ENCODE data around the gene ATP10A. TPM values are rescaled to one million over a fixed set of nuclear protein-coding genes. Genes with fewer than 3 reads are reported as not detected.

Gene ATP10A
- polyA plus RNA-seq, 1 donor (not counting 4 experiments of a cell fraction or from before 2014, with no cell fraction given) = not detected

DNA sequence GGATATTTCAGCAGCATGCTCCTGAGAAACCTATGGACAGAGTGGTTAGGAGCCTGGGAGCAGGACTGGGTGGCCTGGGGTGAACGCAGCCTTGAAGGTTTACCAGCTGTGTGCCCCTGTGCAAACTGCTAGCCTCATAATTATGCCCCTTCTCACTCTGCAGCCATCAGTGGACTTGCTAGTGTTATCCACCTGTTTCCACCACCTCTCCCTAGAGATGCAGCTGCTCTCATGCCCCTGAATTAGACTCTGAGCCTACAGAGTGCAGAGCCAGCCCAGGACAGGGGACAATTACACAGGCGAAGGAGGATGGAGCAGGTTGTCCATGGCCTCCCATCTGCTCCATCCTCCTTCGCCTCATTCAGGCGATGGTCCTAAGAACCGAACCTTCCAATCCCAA, 175.9 kb downstream of the ATP10A start:
- FAIRE-seq (no peak), DNase-seq (ENCODE audit: low read depth, low spot score) (no peak)
- dilution Hi-C loops (cut with MboI; ENCODE audit: extremely low pct_ligation_motif_present, low sequenced_read_pairs) = no loop called here
- Histone ChIP-seq H3K36me3 (ENCODE audit: control insufficient read depth in 2 of 2, extremely low read depth in 1 of 2, insufficient read depth in 2 of 2, low read length in 2 of 2) (no peaks in the 10 kb centered on the region), H3K4me1 (ENCODE audit: control insufficient read depth, extremely low read depth, insufficient read depth, low read length) (no peaks in the 10 kb centered on the region), H3K79me2 (ENCODE audit: control insufficient read depth, insufficient read depth, low read length) (no peaks in the 10 kb centered on the region), H3K4me2 (ENCODE audit: control insufficient read depth, extremely low read depth, insufficient read depth, low read depth, low read length) (no peak overlapping the region), H3K27ac (ENCODE audit: control insufficient read depth, insufficient read depth, low read length) (no peak overlapping the region), H4K20me1 (ENCODE audit: control insufficient read depth, extremely low read depth, insufficient read depth, low read length) (no peaks in the 10 kb centered on the region), H3K27me3 (ENCODE audit: control insufficient read depth, extremely low read depth, insufficient read depth, low read length) (no peaks in the 10 kb centered on the region), H3K9ac (ENCODE audit: control insufficient read depth, extremely low read depth, insufficient read depth, low read length) (no peak overlapping the region), H3K9me3 (ENCODE audit: control insufficient read depth, low read depth, low read length) (peaks cover 9% of the 10 kb centered on the region), H3K9me1 (ENCODE audit: control insufficient read depth, extremely low read depth, insufficient read depth, low read length) (no peaks in the 10 kb centered on the region), H3K4me3 (ENCODE audit: control insufficient read depth in 2 of 3, extremely low read depth in 1 of 3, insufficient read depth in 2 of 3, low read depth in 1 of 3, low read length in 3 of 3) (no peak overlapping the region), H2AFZ (ENCODE audit: control insufficient read depth, low read length) (no peak overlapping the region)
- TF ChIP-seq, protein P1, sequence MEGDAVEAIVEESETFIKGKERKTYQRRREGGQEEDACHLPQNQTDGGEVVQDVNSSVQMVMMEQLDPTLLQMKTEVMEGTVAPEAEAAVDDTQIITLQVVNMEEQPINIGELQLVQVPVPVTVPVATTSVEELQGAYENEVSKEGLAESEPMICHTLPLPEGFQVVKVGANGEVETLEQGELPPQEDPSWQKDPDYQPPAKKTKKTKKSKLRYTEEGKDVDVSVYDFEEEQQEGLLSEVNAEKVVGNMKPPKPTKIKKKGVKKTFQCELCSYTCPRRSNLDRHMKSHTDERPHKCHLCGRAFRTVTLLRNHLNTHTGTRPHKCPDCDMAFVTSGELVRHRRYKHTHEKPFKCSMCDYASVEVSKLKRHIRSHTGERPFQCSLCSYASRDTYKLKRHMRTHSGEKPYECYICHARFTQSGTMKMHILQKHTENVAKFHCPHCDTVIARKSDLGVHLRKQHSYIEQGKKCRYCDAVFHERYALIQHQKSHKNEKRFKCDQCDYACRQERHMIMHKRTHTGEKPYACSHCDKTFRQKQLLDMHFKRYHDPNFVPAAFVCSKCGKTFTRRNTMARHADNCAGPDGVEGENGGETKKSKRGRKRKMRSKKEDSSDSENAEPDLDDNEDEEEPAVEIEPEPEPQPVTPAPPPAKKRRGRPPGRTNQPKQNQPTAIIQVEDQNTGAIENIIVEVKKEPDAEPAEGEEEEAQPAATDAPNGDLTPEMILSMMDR (optimal IDR thresholded peaks at IDR 0.05 in 1 of 3, IDR thresholded peaks at IDR 0.05 in 1 of 3, conservative IDR thresholded peaks at IDR 0.05 in 1 of 3; ENCODE audit: extremely low read depth in 1 of 3, insufficient read depth in 2 of 3, low read length in 3 of 3) = no peak
- TF ChIP-seq EZH2 (IDR thresholded peaks at IDR 0.05; ENCODE audit: low read length) = no peak

DNA sequence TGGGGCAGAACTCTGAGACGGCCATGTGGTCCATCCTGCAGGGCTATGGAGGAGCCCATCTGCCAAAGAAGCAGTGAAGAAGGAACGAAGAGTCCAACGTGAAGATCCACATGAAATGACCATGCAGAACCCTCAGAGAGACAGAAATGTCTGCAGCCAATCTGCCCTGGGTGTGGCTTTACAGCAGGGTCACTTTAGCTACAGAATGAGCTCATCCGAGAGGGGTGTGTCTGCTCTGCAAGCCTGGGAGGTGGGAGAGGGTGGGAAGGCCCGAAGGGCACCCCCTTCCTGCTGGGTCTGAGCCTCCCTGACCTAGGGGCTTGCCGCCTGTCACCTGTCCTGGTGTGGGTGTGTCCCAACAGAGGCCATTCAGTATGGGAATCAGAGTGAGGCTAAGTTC, 176.3 kb downstream of the ATP10A start:
- Histone ChIP-seq H3K9me3 (ENCODE audit: control insufficient read depth, low read depth, low read length) (peaks cover 9% of the 10 kb centered on the region), H3K4me3 (ENCODE audit: control insufficient read depth in 2 of 3, extremely low read depth in 1 of 3, insufficient read depth in 2 of 3, low read depth in 1 of 3, low read length in 3 of 3) (no peak overlapping the region), H3K27me3 (ENCODE audit: control insufficient read depth, extremely low read depth, insufficient read depth, low read length) (no peaks in the 10 kb centered on the region), H2AFZ (ENCODE audit: control insufficient read depth, low read length) (no peak overlapping the region), H3K36me3 (ENCODE audit: control insufficient read depth in 2 of 2, extremely low read depth in 1 of 2, insufficient read depth in 2 of 2, low read length in 2 of 2) (no peaks in the 10 kb centered on the region), H3K9ac (ENCODE audit: control insufficient read depth, extremely low read depth, insufficient read depth, low read length) (no peak overlapping the region), H3K4me1 (ENCODE audit: control insufficient read depth, extremely low read depth, insufficient read depth, low read length) (no peaks in the 10 kb centered on the region), H3K27ac (ENCODE audit: control insufficient read depth, insufficient read depth, low read length) (no peak overlapping the region), H3K79me2 (ENCODE audit: control insufficient read depth, insufficient read depth, low read length) (no peaks in the 10 kb centered on the region), H4K20me1 (ENCODE audit: control insufficient read depth, extremely low read depth, insufficient read depth, low read length) (no peaks in the 10 kb centered on the region), H3K4me2 (ENCODE audit: control insufficient read depth, extremely low read depth, insufficient read depth, low read depth, low read length) (no peak overlapping the region), H3K9me1 (ENCODE audit: control insufficient read depth, extremely low read depth, insufficient read depth, low read length) (no peaks in the 10 kb centered on the region)
- DNase-seq (ENCODE audit: low read depth, low spot score) (no peak), FAIRE-seq (no peak)
- dilution Hi-C loops (cut with MboI; ENCODE audit: extremely low pct_ligation_motif_present, low sequenced_read_pairs) = no loop called here
- TF ChIP-seq, protein P1 (optimal IDR thresholded peaks at IDR 0.05 in 1 of 3, IDR thresholded peaks at IDR 0.05 in 1 of 3, conservative IDR thresholded peaks at IDR 0.05 in 1 of 3; ENCODE audit: extremely low read depth in 1 of 3, insufficient read depth in 2 of 3, low read length in 3 of 3) = no peak
- TF ChIP-seq EZH2 (IDR thresholded peaks at IDR 0.05; ENCODE audit: low read length) = no peak
